Esophagus squamous epithelium (tissue), 4 donors: ENCODE measurements around the gene IGF2BP1.

ENCODE experiments used
- POLR2A ChIP-seq, 4 donors: fragments of 450-650 bp; IDR thresholded peaks; one replicate each; pipeline ENCODE4 v1.6.1; 2017; ENCODE audit warnings: antibody characterized with exemption in 4 of 4, mild to moderate bottlenecking in 4 of 4, moderate library complexity in 3 of 4
- TF ChIP-seq, protein P1 (sequence below), 6 experiments: fragments of 450-650 bp in 4 of 6; fragments of 200-600 bp in 2 of 6; sonication (generic) in 2 of 6; IDR thresholded peaks; one replicate each; pipeline ENCODE4 v1.5.1; 2016 to 2019; ENCODE audit warnings: antibody characterized with exemption in 6 of 6, mild to moderate bottlenecking in 4 of 6, moderate library complexity in 4 of 6

DNA sequence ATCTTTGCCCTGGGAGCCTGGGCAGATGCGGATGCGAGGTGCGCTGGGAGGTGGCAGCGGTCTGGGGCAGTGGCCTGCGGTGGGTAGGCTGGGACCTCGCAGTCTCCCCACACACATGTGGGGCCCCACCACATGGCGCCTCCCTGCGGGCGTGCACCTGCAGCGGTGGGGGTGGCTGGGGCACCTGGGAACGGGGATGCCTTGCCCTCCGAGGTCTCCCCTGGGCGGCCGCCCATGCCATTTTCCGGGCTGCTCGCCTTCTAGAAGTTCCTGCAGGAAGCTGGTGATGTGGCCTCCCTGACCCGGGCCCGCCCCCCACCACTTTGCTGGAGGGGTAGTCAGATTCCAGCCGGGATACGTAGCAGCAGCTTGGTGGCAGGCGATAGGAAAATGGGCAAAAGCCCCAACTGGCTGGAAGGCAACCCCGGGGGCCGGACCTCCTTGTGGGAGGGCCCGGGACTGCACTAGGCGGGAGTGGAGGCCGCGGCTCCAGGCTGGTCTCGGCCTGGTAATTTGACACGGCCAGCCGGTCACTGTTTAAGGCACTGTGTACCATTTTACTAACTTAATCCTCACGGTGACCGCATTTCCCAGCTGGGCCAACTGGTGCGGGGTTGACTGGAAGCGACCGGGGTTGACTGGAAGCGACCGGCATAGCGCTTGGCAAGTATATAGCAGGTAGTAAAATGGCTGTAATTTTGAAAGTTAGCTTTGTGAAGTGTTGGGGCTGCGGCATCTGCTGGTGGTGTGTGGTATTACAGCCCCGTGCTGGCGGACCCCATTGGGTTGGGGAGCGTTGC is 38.5 kb downstream of the IGF2BP1 start:
- TF ChIP-seq, protein P1, sequence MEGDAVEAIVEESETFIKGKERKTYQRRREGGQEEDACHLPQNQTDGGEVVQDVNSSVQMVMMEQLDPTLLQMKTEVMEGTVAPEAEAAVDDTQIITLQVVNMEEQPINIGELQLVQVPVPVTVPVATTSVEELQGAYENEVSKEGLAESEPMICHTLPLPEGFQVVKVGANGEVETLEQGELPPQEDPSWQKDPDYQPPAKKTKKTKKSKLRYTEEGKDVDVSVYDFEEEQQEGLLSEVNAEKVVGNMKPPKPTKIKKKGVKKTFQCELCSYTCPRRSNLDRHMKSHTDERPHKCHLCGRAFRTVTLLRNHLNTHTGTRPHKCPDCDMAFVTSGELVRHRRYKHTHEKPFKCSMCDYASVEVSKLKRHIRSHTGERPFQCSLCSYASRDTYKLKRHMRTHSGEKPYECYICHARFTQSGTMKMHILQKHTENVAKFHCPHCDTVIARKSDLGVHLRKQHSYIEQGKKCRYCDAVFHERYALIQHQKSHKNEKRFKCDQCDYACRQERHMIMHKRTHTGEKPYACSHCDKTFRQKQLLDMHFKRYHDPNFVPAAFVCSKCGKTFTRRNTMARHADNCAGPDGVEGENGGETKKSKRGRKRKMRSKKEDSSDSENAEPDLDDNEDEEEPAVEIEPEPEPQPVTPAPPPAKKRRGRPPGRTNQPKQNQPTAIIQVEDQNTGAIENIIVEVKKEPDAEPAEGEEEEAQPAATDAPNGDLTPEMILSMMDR (IDR thresholded peaks at IDR 0.05), result peak; percentile 60 to 79 (median 72)
- TF ChIP-seq POLR2A (IDR thresholded peaks at IDR 0.05), result no peak
